ENCODE results near the gene ITGBL1. TPM values are rescaled to one million over a fixed set of nuclear protein-coding genes. Genes with fewer than 3 reads are reported as not detected.

ITGBL1 gene
- total and polyA plus RNA-seq, 8 donors: 0.53 to 36.6 (median 4.8) TPM; not detected in 1

DNA sequence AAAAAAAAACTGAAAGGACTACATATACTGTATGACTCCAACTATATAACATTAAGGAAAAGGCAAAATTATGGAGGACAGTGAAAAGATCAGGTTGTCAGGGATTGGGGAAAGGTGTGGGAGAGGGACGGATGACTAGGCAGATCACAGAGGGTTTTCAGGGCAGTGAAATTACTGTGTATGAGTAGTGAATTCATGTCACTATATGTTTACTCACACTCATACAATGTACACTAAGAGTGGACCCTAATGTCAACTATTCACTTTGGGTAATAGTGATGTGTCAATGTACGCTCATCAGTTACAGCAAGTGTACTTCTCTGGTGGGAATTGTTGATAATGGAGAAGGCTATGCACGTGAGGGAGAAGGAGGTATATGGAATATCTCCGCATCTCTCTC, 144.3 kb downstream of the ITGBL1 start:
- DNase-seq: no peak
- WGBS, 5 donors: 71 to 87% (median 80%) methylated on average over 4 of the region's 4 CpGs
- no peak overlapping the region for H3K4me3 ChIP-seq
- intact Hi-C loops (cut with DNase I; ENCODE audit: low total_unique reads): no loop called here
- no peak overlapping the region for H3K27ac ChIP-seq
- H3K4me1 ChIP-seq: no peaks in the 10 kb centered on the region
- H3K27me3 ChIP-seq: no peaks in the 10 kb centered on the region
- no peaks in the 10 kb centered on the region for H3K36me3 ChIP-seq
- no peak for TF ChIP-seq POLR2AphosphoS5 (IDR thresholded peaks at IDR 0.05)
- TF ChIP-seq POLR2A (IDR thresholded peaks at IDR 0.05): no peak
- TF ChIP-seq, protein P1, sequence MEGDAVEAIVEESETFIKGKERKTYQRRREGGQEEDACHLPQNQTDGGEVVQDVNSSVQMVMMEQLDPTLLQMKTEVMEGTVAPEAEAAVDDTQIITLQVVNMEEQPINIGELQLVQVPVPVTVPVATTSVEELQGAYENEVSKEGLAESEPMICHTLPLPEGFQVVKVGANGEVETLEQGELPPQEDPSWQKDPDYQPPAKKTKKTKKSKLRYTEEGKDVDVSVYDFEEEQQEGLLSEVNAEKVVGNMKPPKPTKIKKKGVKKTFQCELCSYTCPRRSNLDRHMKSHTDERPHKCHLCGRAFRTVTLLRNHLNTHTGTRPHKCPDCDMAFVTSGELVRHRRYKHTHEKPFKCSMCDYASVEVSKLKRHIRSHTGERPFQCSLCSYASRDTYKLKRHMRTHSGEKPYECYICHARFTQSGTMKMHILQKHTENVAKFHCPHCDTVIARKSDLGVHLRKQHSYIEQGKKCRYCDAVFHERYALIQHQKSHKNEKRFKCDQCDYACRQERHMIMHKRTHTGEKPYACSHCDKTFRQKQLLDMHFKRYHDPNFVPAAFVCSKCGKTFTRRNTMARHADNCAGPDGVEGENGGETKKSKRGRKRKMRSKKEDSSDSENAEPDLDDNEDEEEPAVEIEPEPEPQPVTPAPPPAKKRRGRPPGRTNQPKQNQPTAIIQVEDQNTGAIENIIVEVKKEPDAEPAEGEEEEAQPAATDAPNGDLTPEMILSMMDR (IDR thresholded peaks at IDR 0.05): no peak
- TF ChIP-seq EP300 (IDR thresholded peaks at IDR 0.05): no peak
- H3K9me3 ChIP-seq: peaks cover 0 to 8% (median 2%) of the 10 kb centered on the region in 4 donors

DNA sequence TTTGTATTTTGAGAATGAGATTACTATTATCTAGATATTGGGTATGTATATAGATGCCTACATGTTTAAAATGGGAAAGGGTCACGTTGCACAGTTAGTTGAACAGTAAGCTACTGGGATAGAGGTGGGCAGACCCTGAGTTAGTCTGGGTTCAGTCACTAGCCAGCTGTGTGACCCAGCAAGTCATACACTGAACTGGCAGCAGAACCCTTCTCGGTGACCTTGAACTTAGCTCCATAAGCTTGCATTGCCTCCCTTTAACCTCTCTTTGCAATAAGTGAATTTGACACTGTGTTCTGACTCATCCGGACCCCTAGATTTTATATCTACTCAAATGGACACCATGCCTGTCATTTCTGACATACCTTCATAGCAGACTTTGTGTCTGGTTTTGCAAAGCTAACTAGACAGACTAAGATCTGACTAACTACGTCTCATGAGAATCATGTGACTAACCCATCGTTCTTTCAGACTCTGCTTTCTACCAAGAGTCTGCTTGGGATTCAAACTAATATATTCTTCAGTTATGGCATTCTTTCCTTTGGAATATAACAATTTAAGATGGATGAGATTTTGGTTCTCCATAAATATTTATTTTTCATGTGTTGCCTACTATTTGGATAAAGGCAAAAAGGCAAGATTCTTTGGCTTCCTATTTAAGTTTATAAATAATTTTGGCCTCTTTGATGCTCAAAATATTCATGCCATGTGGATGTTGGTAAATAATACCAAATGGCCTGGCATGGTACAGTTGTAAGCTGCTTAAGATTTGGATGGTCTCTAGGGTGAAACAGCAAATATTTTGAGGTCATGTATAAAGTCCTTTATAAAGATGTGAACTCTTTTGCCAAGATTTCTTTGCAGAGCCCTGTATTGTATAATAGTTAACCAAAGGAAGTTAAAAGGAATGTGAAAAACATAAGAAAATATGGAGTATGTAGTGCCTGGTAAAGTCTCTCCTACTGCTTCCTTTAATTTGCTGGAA, 159.3 kb downstream of the ITGBL1 start:
- TF ChIP-seq, protein P1 (IDR thresholded peaks at IDR 0.05): no peak
- no peak for TF ChIP-seq POLR2A (IDR thresholded peaks at IDR 0.05)
- TF ChIP-seq EP300 (IDR thresholded peaks at IDR 0.05): no peak
- no peak for TF ChIP-seq POLR2AphosphoS5 (IDR thresholded peaks at IDR 0.05)
- Histone ChIP-seq H3K4me3 (no peak overlapping the region), H3K4me1 (no peaks in the 10 kb centered on the region), H3K27ac (no peak overlapping the region), H3K9me3 (no peaks in the 10 kb centered on the region), H3K36me3 (no peaks in the 10 kb centered on the region), H3K27me3 (no peaks in the 10 kb centered on the region)
- no peak for DNase-seq
- intact Hi-C loops (cut with DNase I; ENCODE audit: low total_unique reads): no loop called here
- WGBS, 5 donors: 81 to 89% (median 86%) methylated on average over 5 of the region's 5 CpGs

GRCh38 chr13:101612735-101613134, 160.3 kb downstream of the ITGBL1 start:
- intact Hi-C loops (cut with DNase I; ENCODE audit: low total_unique reads): no loop called here
- no peaks in the 10 kb centered on the region for H3K36me3 ChIP-seq
- H3K27me3 ChIP-seq: no peaks in the 10 kb centered on the region
- H3K27ac ChIP-seq: no peak overlapping the region
- no peak overlapping the region for H3K4me3 ChIP-seq
- no peaks in the 10 kb centered on the region for H3K4me1 ChIP-seq
- TF ChIP-seq POLR2A (IDR thresholded peaks at IDR 0.05) (no peak), EP300 (IDR thresholded peaks at IDR 0.05) (no peak), POLR2AphosphoS5 (IDR thresholded peaks at IDR 0.05) (no peak)
- TF ChIP-seq, protein P1 (IDR thresholded peaks at IDR 0.05): no peak
- WGBS, 5 donors: 29 to 44% (median 33%) methylated on average over 7 of the region's 7 CpGs
- H3K9me3 ChIP-seq: no peaks in the 10 kb centered on the region
- peak in 1 of 2 donors; percentile 13 for DNase-seq

DNA sequence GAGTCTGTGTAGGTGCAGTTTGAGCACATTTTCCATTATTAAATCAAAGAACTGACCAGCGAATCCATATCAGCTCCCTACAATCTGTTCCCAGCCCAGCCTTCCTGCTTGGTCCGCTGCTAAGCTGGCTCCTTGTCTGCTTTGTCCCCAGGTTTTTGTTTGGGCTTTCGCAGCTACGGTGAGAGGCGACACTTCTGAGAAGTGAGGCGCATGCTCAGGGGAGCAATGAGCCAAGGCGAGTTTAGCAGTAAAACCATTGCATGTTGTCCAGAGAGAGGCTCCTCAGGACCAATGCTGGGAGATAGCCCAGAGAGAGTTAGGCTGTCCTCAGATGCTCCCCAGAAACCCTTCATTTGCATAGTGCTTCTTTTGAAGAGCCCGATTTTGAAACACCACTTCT, 162.0 kb downstream of the ITGBL1 start:
- Histone ChIP-seq H3K36me3 (no peaks in the 10 kb centered on the region), H3K27ac (no peak overlapping the region), H3K27me3 (no peaks in the 10 kb centered on the region), H3K4me3 (no peak overlapping the region), H3K9me3 (no peaks in the 10 kb centered on the region), H3K4me1 (no peaks in the 10 kb centered on the region)
- intact Hi-C loops (cut with DNase I; ENCODE audit: low total_unique reads): no loop called here
- TF ChIP-seq EP300 (IDR thresholded peaks at IDR 0.05) (no peak), POLR2A (IDR thresholded peaks at IDR 0.05) (no peak), POLR2AphosphoS5 (IDR thresholded peaks at IDR 0.05) (no peak)
- TF ChIP-seq, protein P1 (IDR thresholded peaks at IDR 0.05): no peak
- no peak for DNase-seq
- WGBS, 5 donors: 68 to 84% (median 78%) methylated on average over 8 of the region's 8 CpGs

Measured in stomach (tissue), 9 donors.